HL-60 (cell line): ENCODE results near the gene ECHDC1.

Experiments used
- DNase-seq, 2 experiments: peaks; one replicate each; pipeline ENCODE4 v3.0.0-alpha.2; 2010 to 2020; ENCODE audit warnings: low read depth in 1 of 2, low spot score in 1 of 2
- H3K27ac ChIP-seq: fragments of 250-450 bp; sonication (Bioruptor Pico); replicated peaks from 2 replicates; pipeline ENCODE4 v1.5.1; 2020; ENCODE audit warnings: mild to moderate bottlenecking, moderate library complexity
- H3K27me3 ChIP-seq: fragments of 250-450 bp; sonication (Bioruptor Pico); 2 replicates; pipeline ENCODE4 v1.5.1; 2021; ENCODE audit warnings: mild to moderate bottlenecking, moderate library complexity; ENCODE audit not compliant: insufficient read depth, poor library complexity, severe bottlenecking
- H3K4me3 ChIP-seq: replicated peaks from 2 replicates; pipeline ENCODE4 v1.5.1; 2011; ENCODE audit warnings: mild to moderate bottlenecking, control low read depth, low read length; ENCODE audit not compliant: insufficient read depth
- GABPA ChIP-seq: IDR thresholded peaks from 2 replicates; pipeline ENCODE4 v1.6.1; 2012; ENCODE audit warnings: low read depth
- POLR2AphosphoS5 ChIP-seq: IDR thresholded peaks from 2 replicates; pipeline ENCODE4 v1.6.1; 2012; ENCODE audit warnings: low read depth
- SPI1 ChIP-seq: IDR thresholded peaks from 2 replicates; pipeline ENCODE4 v1.6.1; 2012; ENCODE audit warnings: low read depth, mild to moderate bottlenecking, borderline replicate concordance
- TF ChIP-seq, protein P1 (sequence below): IDR thresholded peaks from one replicate; pipeline ENCODE4 v1.5.1; 2011; ENCODE audit warnings: low read length, control low read depth, inconsistent platforms; ENCODE audit not compliant: insufficient read depth
- TF ChIP-seq, protein P2 (sequence below): IDR thresholded peaks from 2 replicates; pipeline ENCODE4 v1.6.1; 2012; ENCODE audit warnings: low read depth; ENCODE audit not compliant: insufficient replicate concordance

ECHDC1 gene

DNA sequence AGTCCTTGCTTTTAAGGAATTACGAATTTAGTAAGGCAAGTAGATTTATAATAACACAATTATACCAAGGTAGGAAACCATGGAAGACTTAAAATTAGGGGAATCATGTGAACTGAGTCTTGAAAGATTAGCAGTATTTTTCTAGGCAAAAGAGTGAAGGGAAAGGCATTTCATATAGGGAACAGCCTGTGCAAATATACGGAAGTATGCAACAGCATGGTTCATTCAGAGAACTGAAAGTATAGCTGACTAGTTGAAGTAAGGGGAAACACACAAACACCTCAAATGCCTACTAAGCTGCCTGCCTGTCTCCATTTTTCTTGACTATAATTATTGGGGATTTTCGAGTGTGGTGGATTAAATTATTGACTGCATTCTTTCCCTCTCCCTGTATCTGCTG, 39.0 kb upstream of the ECHDC1 start:
- no peak overlapping the region for H3K27ac ChIP-seq
- DNase-seq: no peak
- TF ChIP-seq, protein P1, sequence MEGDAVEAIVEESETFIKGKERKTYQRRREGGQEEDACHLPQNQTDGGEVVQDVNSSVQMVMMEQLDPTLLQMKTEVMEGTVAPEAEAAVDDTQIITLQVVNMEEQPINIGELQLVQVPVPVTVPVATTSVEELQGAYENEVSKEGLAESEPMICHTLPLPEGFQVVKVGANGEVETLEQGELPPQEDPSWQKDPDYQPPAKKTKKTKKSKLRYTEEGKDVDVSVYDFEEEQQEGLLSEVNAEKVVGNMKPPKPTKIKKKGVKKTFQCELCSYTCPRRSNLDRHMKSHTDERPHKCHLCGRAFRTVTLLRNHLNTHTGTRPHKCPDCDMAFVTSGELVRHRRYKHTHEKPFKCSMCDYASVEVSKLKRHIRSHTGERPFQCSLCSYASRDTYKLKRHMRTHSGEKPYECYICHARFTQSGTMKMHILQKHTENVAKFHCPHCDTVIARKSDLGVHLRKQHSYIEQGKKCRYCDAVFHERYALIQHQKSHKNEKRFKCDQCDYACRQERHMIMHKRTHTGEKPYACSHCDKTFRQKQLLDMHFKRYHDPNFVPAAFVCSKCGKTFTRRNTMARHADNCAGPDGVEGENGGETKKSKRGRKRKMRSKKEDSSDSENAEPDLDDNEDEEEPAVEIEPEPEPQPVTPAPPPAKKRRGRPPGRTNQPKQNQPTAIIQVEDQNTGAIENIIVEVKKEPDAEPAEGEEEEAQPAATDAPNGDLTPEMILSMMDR: no peak
- no peak for TF ChIP-seq GABPA
- TF ChIP-seq, protein P2, sequence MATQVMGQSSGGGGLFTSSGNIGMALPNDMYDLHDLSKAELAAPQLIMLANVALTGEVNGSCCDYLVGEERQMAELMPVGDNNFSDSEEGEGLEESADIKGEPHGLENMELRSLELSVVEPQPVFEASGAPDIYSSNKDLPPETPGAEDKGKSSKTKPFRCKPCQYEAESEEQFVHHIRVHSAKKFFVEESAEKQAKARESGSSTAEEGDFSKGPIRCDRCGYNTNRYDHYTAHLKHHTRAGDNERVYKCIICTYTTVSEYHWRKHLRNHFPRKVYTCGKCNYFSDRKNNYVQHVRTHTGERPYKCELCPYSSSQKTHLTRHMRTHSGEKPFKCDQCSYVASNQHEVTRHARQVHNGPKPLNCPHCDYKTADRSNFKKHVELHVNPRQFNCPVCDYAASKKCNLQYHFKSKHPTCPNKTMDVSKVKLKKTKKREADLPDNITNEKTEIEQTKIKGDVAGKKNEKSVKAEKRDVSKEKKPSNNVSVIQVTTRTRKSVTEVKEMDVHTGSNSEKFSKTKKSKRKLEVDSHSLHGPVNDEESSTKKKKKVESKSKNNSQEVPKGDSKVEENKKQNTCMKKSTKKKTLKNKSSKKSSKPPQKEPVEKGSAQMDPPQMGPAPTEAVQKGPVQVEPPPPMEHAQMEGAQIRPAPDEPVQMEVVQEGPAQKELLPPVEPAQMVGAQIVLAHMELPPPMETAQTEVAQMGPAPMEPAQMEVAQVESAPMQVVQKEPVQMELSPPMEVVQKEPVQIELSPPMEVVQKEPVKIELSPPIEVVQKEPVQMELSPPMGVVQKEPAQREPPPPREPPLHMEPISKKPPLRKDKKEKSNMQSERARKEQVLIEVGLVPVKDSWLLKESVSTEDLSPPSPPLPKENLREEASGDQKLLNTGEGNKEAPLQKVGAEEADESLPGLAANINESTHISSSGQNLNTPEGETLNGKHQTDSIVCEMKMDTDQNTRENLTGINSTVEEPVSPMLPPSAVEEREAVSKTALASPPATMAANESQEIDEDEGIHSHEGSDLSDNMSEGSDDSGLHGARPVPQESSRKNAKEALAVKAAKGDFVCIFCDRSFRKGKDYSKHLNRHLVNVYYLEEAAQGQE: no peak
- TF ChIP-seq POLR2AphosphoS5: no peak
- no peak for TF ChIP-seq SPI1

DNA sequence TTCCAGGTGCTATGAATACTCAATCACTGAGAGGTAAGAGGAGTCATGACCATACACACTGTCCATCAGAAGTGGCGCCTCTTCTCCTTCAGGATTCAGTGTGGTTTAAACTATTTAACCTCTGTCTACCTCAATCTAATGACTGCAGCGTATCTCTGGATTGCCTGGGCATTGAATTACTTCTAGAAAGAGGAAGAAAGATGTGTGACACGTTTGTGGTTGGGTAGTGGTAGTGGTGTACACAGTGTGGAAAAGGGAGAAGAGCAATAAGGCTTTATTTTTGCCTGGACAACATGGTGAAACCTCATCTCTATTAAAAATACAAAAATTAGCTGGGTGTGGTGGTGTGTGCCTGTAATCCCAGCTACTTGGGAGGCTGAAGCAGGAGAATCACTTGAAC, 38.0 kb upstream of the ECHDC1 start:
- TF ChIP-seq, protein P1: no peak
- no peak for TF ChIP-seq POLR2AphosphoS5
- DNase-seq: peak in 1 of 2 experiments; percentile 75
- Histone ChIP-seq H3K27me3 (no peaks in the 10 kb centered on the region), H3K4me3 (no peak overlapping the region), H3K27ac (no peak overlapping the region)

More for the DNA sequence above, 39.0 kb upstream of the ECHDC1 start:
- Histone ChIP-seq H3K4me3 (no peak overlapping the region), H3K27me3 (no peaks in the 10 kb centered on the region)

DNA sequence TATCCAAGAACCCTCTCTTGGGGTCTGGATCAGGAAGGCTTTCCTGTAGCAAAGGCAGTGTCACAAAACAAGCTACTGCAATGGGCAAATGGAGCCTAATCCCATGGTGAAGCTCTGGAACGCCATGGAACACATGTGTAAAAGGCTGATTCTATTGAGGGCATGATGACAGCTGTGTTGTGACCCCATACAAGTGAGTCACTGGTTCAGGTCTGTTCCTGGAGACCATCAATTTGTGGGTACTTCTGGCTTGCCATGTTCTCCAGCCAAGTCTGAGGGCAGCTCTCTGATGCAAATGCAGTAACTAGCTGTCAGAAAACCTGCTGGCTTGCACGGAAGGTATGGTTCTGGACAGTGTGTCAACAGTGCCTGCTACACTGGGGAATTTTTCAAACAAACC, 33.3 kb upstream of the ECHDC1 start:
- Histone ChIP-seq H3K27me3 (no peaks in the 10 kb centered on the region), H3K4me3 (no peak overlapping the region), H3K27ac (no peak overlapping the region)
- no peak for TF ChIP-seq SPI1
- TF ChIP-seq POLR2AphosphoS5: no peak
- TF ChIP-seq, protein P1: no peak
- TF ChIP-seq, protein P2: no peak
- no peak for TF ChIP-seq GABPA
- DNase-seq: no peak

DNA sequence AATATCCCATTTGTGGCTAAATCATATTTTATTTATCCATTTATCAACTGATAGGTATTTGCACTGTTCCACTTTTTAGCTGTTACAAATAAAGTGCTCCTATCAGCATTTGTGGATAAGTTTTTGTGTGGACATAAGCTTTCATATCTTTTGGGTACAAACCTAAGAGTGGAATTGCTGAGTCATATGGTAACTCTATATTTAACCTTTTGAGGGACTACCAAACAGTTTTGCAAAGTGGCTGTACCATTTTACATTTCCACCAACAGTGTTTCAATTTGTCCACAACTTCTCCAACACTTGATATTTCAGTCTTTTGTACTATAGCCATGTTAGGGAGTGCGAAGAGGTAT, 23.6 kb upstream of the ECHDC1 start:
- Histone ChIP-seq H3K27me3 (no peaks in the 10 kb centered on the region), H3K4me3 (no peak overlapping the region), H3K27ac (no peak overlapping the region)
- TF ChIP-seq GABPA (no peak), SPI1 (no peak), POLR2AphosphoS5 (no peak)
- TF ChIP-seq, protein P1: no peak
- TF ChIP-seq, protein P2: no peak
- no peak for DNase-seq
